HEK293 (cell line): Measurements from ENCODE around the gene CBY2.
A peak's percentile ranks its signal among the peaks of the same experiment; 100 is the strongest.

Experiments
- CTCF ChIA-PET: fragments of 350-600 bp; formaldehyde crosslinking; extraction: SDS; loops from one replicate; lab custom pipeline; 2021; ENCODE audit warnings: antibody characterized with exemption; lab: Yijun Ruan, JAX
- POLR2A ChIA-PET: fragments of 300-600 bp; formaldehyde crosslinking; extraction: SDS; loops from one replicate; lab custom pipeline; 2020; ENCODE audit warnings: antibody characterized with exemption, inconsistent platforms; lab: Yijun Ruan, JAX
- H3K27ac ChIP-seq: fragments of 200-500 bp; sonication (Bioruptor generic); 2 replicates; pipeline ENCODE4 v1.5.1; 2014; ENCODE audit warnings: low read depth, low read length, control low read depth, inconsistent platforms; ENCODE audit errors: extremely low read depth
- H3K36me3 ChIP-seq, 2 experiments: fragments of 200-500 bp in 1 of 2; sonication (Bioruptor generic) in 1 of 2; 1 replicate in 1 of 2; 2 replicates in 1 of 2; pipeline ENCODE4 v1.5.1; 2014 to 2017; ENCODE audit warnings: inconsistent platforms in 2 of 2, low read length in 2 of 2; ENCODE audit not compliant: control insufficient read depth in 2 of 2, insufficient read depth in 1 of 2
- H3K4me1 ChIP-seq: fragments of 200-500 bp; sonication (Bioruptor generic); 2 replicates; pipeline ENCODE4 v1.5.1; 2014; ENCODE audit warnings: mild to moderate bottlenecking, low read length, inconsistent platforms; ENCODE audit not compliant: control insufficient read depth, insufficient read depth
- H3K4me3 ChIP-seq: 2 replicates; pipeline ENCODE4 v1.5.1; 2011; ENCODE audit warnings: low read depth, mild to moderate bottlenecking, control low read depth, low read length, moderate library complexity
- H3K9me3 ChIP-seq: fragments of 200-500 bp; sonication (Bioruptor generic); 2 replicates; pipeline ENCODE4 v1.5.1; 2014; ENCODE audit warnings: low read depth, low read length, inconsistent platforms; ENCODE audit not compliant: control insufficient read depth, insufficient read depth
- EGR2 ChIP-seq: fragments of 450-650 bp; formaldehyde crosslinking; IDR thresholded peaks from 2 replicates; pipeline ENCODE4 v1.5.1; 2016; ENCODE audit warnings: low read depth, missing biosample characterization, missing genetic modification characterization
- HOXA7 ChIP-seq: sonication (generic); formaldehyde crosslinking; IDR thresholded peaks from 2 replicates; pipeline ENCODE4 v1.8.1; 2022; ENCODE audit warnings: missing genetic modification reagents, borderline replicate concordance
- KLF16 ChIP-seq: fragments of 450-650 bp; formaldehyde crosslinking; IDR thresholded peaks from 2 replicates; pipeline ENCODE4 v1.5.1; 2017; ENCODE audit warnings: missing biosample characterization, missing genetic modification characterization
- OSR2 ChIP-seq: fragments of 450-650 bp; formaldehyde crosslinking; IDR thresholded peaks from 2 replicates; pipeline ENCODE4 v1.5.1; 2016; ENCODE audit warnings: missing biosample characterization, missing genetic modification characterization
- ZBTB21 ChIP-seq: fragments of 450-650 bp; formaldehyde crosslinking; IDR thresholded peaks from 2 replicates; pipeline ENCODE4 v1.5.1; 2017; ENCODE audit warnings: missing biosample characterization, missing genetic modification characterization
- ZBTB44 ChIP-seq: fragments of 450-650 bp; IDR thresholded peaks from 2 replicates; pipeline ENCODE4 v1.5.1; 2018; ENCODE audit warnings: missing biosample characterization, mild to moderate bottlenecking, missing genetic modification characterization
- ZNF114 ChIP-seq: fragments of 450-650 bp; formaldehyde crosslinking; IDR thresholded peaks from 2 replicates; pipeline ENCODE4 v1.5.0; 2017; ENCODE audit warnings: missing biosample characterization, missing genetic modification characterization
- ZNF184 ChIP-seq: fragments of 450-650 bp; IDR thresholded peaks from 2 replicates; pipeline ENCODE4 v1.5.1; 2018; ENCODE audit warnings: missing biosample characterization, mild to moderate bottlenecking, missing genetic modification characterization
- ZNF214 ChIP-seq: fragments of 450-650 bp; formaldehyde crosslinking; IDR thresholded peaks from 2 replicates; pipeline ENCODE4 v1.5.1; 2017; ENCODE audit warnings: missing biosample characterization, mild to moderate bottlenecking, missing genetic modification characterization, borderline replicate concordance
- ZNF280C ChIP-seq: fragments of 450-650 bp; formaldehyde crosslinking; IDR thresholded peaks from 2 replicates; pipeline ENCODE4 v1.5.1; 2016; ENCODE audit warnings: missing biosample characterization, missing genetic modification characterization
- ZNF302 ChIP-seq: fragments of 450-650 bp; formaldehyde crosslinking; IDR thresholded peaks from 2 replicates; pipeline ENCODE4 v1.5.1; 2016; ENCODE audit warnings: missing biosample characterization, missing genetic modification characterization, low read depth
- ZNF37A ChIP-seq: fragments of 450-650 bp; IDR thresholded peaks from 2 replicates; pipeline ENCODE4 v1.5.1; 2018; ENCODE audit warnings: missing biosample characterization, missing genetic modification characterization
- ZNF510 ChIP-seq: fragments of 450-650 bp; formaldehyde crosslinking; IDR thresholded peaks from 2 replicates; pipeline ENCODE4 v1.5.1; 2018; ENCODE audit warnings: mild to moderate bottlenecking, missing genetic modification characterization, missing biosample characterization; ENCODE audit not compliant: insufficient replicate concordance
- ZNF548 ChIP-seq: fragments of 450-650 bp; formaldehyde crosslinking; IDR thresholded peaks from 2 replicates; pipeline ENCODE4 v1.5.1; 2016; ENCODE audit warnings: missing biosample characterization, missing genetic modification characterization
- ZNF558 ChIP-seq: fragments of 450-650 bp; formaldehyde crosslinking; IDR thresholded peaks from 2 replicates; pipeline ENCODE4 v1.5.1; 2016; ENCODE audit warnings: missing biosample characterization, missing genetic modification characterization
- ZNF560 ChIP-seq: fragments of 450-650 bp; formaldehyde crosslinking; IDR thresholded peaks from 2 replicates; pipeline ENCODE4 v1.5.1; 2017; ENCODE audit warnings: missing biosample characterization, missing genetic modification characterization, borderline replicate concordance
- ZNF596 ChIP-seq: fragments of 450-650 bp; IDR thresholded peaks from 2 replicates; pipeline ENCODE4 v1.5.0; 2018; ENCODE audit warnings: missing biosample characterization, mild to moderate bottlenecking, missing genetic modification characterization, moderate library complexity
- ZNF654 ChIP-seq: fragments of 450-650 bp; formaldehyde crosslinking; IDR thresholded peaks from 2 replicates; pipeline ENCODE4 v1.5.1; 2016; ENCODE audit warnings: low read depth, missing biosample characterization, missing genetic modification characterization
- ZSCAN16 ChIP-seq: fragments of 450-650 bp; formaldehyde crosslinking; IDR thresholded peaks from 2 replicates; pipeline ENCODE4 v1.5.1; 2016; ENCODE audit warnings: missing biosample characterization, missing genetic modification characterization
- TF ChIP-seq, protein P1 (sequence below): fragments of 450-650 bp; formaldehyde crosslinking; IDR thresholded peaks from 2 replicates; pipeline ENCODE4 v1.5.1; 2017; ENCODE audit warnings: missing biosample characterization, missing genetic modification characterization
- TF ChIP-seq, protein P2 (sequence below): fragments of 450-650 bp; formaldehyde crosslinking; IDR thresholded peaks from 2 replicates; pipeline ENCODE4 v1.5.1; 2016; ENCODE audit warnings: missing biosample characterization, missing genetic modification characterization
- TF ChIP-seq, protein P3 (sequence below): fragments of 450-650 bp; formaldehyde crosslinking; IDR thresholded peaks from 2 replicates; pipeline ENCODE4 v1.5.1; 2016; ENCODE audit warnings: missing biosample characterization, missing genetic modification characterization
- TF ChIP-seq, protein P4 (sequence below): fragments of 450-650 bp; formaldehyde crosslinking; optimal IDR thresholded peaks from 2 replicates; pipeline ENCODE3; 2016; ENCODE audit warnings: missing biosample characterization, mild to moderate bottlenecking, missing genetic modification characterization

CBY2 gene

DNA sequence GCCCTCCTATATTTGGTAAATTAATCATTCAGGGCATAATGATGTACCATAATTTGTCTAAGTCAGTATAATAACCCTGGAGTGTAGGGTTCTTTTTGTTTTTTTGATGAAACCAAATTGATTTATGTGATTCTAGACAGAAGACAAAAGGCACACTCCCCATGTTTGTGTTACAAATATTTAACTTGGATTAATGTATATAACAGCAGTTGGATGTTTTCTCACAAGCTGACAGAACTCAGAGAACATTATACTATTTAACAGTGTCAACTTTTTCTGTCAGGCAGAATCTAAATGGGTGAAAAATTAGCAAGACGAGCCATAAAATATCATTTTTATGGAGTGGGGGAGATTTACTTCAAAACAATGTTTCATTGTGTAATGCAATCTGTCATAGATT is 15.2 kb downstream of the CBY2 start:
- Histone ChIP-seq H3K9me3 (no peaks in the 10 kb centered on the region), H3K36me3 (no peaks in the 10 kb centered on the region), H3K4me3 (no peak overlapping the region), H3K27ac (no peak overlapping the region), H3K4me1 (no peaks in the 10 kb centered on the region)
- TF ChIP-seq, protein P1, sequence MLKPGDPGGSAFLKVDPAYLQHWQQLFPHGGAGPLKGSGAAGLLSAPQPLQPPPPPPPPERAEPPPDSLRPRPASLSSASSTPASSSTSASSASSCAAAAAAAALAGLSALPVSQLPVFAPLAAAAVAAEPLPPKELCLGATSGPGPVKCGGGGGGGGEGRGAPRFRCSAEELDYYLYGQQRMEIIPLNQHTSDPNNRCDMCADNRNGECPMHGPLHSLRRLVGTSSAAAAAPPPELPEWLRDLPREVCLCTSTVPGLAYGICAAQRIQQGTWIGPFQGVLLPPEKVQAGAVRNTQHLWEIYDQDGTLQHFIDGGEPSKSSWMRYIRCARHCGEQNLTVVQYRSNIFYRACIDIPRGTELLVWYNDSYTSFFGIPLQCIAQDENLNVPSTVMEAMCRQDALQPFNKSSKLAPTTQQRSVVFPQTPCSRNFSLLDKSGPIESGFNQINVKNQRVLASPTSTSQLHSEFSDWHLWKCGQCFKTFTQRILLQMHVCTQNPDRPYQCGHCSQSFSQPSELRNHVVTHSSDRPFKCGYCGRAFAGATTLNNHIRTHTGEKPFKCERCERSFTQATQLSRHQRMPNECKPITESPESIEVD (tag by site-specific recombination): peak; percentile 50
- TF ChIP-seq, protein P2, sequence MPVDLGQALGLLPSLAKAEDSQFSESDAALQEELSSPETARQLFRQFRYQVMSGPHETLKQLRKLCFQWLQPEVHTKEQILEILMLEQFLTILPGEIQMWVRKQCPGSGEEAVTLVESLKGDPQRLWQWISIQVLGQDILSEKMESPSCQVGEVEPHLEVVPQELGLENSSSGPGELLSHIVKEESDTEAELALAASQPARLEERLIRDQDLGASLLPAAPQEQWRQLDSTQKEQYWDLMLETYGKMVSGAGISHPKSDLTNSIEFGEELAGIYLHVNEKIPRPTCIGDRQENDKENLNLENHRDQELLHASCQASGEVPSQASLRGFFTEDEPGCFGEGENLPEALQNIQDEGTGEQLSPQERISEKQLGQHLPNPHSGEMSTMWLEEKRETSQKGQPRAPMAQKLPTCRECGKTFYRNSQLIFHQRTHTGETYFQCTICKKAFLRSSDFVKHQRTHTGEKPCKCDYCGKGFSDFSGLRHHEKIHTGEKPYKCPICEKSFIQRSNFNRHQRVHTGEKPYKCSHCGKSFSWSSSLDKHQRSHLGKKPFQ (tag by site-specific recombination): no peak
- ChIA-PET POLR2A (no interaction called here), CTCF (interaction anchor here (0.6 to 1.9 kb wide), 10 partner anchors 14 to 348 kb away, joined by 3 to 19 read pairs (median 4); no protein-coding TSS in a partner anchor)

DNA sequence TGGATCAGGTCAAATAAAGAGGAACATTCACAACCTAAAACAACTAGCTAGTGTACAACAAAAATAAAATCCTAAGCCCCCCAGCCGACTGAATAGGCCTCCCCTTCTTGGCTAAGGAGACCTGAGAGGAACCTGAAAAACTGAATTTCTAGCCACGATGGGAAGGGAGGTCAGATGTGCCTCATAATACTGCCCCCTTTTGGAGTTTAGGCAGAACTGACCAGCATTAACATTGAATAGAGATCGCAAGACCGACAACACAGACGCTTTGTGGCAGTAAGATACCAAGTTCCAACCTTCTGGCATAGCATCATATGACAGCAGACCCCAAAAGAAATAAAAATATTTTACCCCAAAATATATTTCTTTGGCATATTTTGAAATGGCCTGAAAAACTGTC is 15.9 kb downstream of the CBY2 start:
- Histone ChIP-seq H3K27ac (no peak overlapping the region), H3K4me1 (no peaks in the 10 kb centered on the region), H3K36me3 (no peaks in the 10 kb centered on the region), H3K4me3 (no peak overlapping the region), H3K9me3 (no peaks in the 10 kb centered on the region)
- ChIA-PET POLR2A (no interaction called here), CTCF (interaction anchor here (0.6 to 1.9 kb wide), 11 partner anchors 14 to 348 kb away, joined by 3 to 19 read pairs (median 4); no protein-coding TSS in a partner anchor)
- TF ChIP-seq EGR2: no peak
- TF ChIP-seq ZSCAN16: no peak
- TF ChIP-seq ZNF548 (tag by site-specific recombination): no peak
- peak; percentile 49 for TF ChIP-seq ZNF654

DNA sequence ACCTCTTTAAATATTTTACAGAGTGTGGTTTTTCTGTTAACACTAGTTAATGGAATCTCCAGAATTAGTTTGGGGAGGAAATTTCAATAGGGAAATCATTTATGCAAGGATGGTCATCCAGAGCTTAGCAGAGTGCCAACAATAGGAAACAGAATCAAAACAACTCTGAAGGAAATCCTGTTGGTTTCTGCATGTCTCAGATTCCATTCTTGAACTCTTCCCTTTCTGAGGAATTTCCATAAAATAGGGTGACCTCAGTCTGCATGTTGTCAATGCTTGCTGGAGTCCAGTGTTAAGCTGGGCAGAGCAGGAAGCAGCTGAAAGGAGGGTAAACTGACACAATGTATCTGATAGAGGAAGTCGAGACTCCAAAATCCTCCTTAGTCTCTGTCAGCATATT is 16.9 kb downstream of the CBY2 start:
- no peak overlapping the region for H3K27ac ChIP-seq
- no peaks in the 10 kb centered on the region for H3K9me3 ChIP-seq
- no peak for TF ChIP-seq OSR2
- TF ChIP-seq ZNF558 (tag by site-specific recombination): no peak
- TF ChIP-seq, protein P3, sequence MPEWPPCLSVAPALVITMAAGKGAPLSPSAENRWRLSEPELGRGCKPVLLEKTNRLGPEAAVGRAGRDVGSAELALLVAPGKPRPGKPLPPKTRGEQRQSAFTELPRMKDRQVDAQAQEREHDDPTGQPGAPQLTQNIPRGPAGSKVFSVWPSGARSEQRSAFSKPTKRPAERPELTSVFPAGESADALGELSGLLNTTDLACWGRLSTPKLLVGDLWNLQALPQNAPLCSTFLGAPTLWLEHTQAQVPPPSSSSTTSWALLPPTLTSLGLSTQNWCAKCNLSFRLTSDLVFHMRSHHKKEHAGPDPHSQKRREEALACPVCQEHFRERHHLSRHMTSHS (tag by site-specific recombination): no peak
- no peak for TF ChIP-seq ZBTB44 (tag by site-specific recombination)
- TF ChIP-seq ZNF596 (tag by site-specific recombination): no peak
- no peak for TF ChIP-seq KLF16 (tag by site-specific recombination)
- TF ChIP-seq ZNF510 (tag by site-specific recombination): no peak
- TF ChIP-seq HOXA7 (CRISPR knock-in tag): no peak
- no peak for TF ChIP-seq ZNF37A (tag by site-specific recombination)
- TF ChIP-seq, protein P4, sequence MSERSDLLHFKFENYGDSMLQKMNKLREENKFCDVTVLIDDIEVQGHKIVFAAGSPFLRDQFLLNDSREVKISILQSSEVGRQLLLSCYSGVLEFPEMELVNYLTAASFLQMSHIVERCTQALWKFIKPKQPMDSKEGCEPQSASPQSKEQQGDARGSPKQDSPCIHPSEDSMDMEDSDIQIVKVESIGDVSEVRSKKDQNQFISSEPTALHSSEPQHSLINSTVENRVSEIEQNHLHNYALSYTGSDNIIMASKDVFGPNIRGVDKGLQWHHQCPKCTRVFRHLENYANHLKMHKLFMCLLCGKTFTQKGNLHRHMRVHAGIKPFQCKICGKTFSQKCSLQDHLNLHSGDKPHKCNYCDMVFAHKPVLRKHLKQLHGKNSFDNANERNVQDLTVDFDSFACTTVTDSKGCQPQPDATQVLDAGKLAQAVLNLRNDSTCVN (tag by site-specific recombination): no peak
- TF ChIP-seq ZNF302 (tag by site-specific recombination): no peak
- TF ChIP-seq ZNF214 (tag by site-specific recombination): no peak
- no peak for TF ChIP-seq ZNF654
- TF ChIP-seq ZNF114 (tag by site-specific recombination): no peak
- TF ChIP-seq ZNF280C (tag by site-specific recombination): no peak
- no peak for TF ChIP-seq ZBTB21
- TF ChIP-seq ZNF560 (tag by site-specific recombination): no peak
- TF ChIP-seq ZNF184 (tag by site-specific recombination): no peak
- no peaks in the 10 kb centered on the region for H3K36me3 ChIP-seq
- H3K4me1 ChIP-seq: no peaks in the 10 kb centered on the region
- no peak overlapping the region for H3K4me3 ChIP-seq
- CTCF ChIA-PET: interaction anchor here (0.6 to 1.9 kb wide), 5 partner anchors 15 to 95 kb away, joined by 3 to 19 read pairs (median 3); no protein-coding TSS in a partner anchor
- POLR2A ChIA-PET: no interaction called here
